ENCODE data around the gene MAST4. TPM values are rescaled to one million over a fixed set of nuclear protein-coding genes. Genes with fewer than 3 reads are reported as not detected.

Gene MAST4
- total RNA-seq, 5 donors from 2014 or later (not counting 1 experiment from before 2014, with no cell fraction given) = 26.1 to 35.5 (median 32.0) TPM

DNA sequence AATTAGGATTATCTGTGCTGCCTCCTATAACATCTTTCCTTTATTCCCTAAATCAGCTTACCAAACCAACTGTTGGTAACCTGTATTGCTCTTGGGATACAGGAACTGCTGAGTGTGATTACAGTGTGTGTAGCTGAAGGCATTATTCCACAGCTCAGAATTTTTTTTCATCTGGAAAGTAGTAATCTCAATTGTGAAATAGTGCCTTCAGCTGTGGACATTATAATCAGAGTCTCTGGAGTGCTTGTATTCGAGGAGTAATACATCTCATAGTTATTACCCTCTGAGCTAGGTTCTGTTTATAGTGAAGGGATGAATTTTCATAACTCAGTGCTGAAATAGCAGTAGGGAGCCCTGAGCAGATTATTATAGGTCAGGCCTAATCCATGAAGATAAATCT lies 199.5 kb downstream of the MAST4 start:
- no peaks in the 10 kb centered on the region for H3K36me3 Mint-ChIP-seq
- H3K27me3 ChIP-seq (replicated peaks in 1 of 2; ENCODE audit: control insufficient read depth in 2 of 2, extremely low read depth in 1 of 2, insufficient read depth in 2 of 2, low read length in 1 of 2) = no peaks in the 10 kb centered on the region
- WGBS (ENCODE audit: insufficient coverage) = no CpG with 5 or more reads among the region's 1 CpG
- no peaks in the 10 kb centered on the region for H3K4me1 Mint-ChIP-seq
- no peak overlapping the region for H3K27ac ChIP-seq (ENCODE audit: low read length)
- ATAC-seq (replicated peaks in 1 of 4) (no peak), DNase-seq (no peak)
- CTCF ChIA-PET = no interaction called here
- H3K36me3 ChIP-seq (ENCODE audit: control insufficient read depth in 2 of 2, extremely low read depth in 1 of 2, insufficient read depth in 1 of 2, low read length in 1 of 2) = no peaks in the 10 kb centered on the region
- no peak overlapping the region for H3K4me3 ChIP-seq (ENCODE audit: control insufficient read depth in 1 of 2, extremely low read depth in 1 of 2, low read length in 1 of 2)
- no peaks in the 10 kb centered on the region for H3K9me3 Mint-ChIP-seq
- H3K27ac Mint-ChIP-seq = no peak overlapping the region
- peaks cover 3 to 29% of the 10 kb centered on the region in 2 donors for H3K27me3 Mint-ChIP-seq
- H3K4me1 ChIP-seq (ENCODE audit: control insufficient read depth in 1 of 2, extremely low read depth in 1 of 2, insufficient read depth in 2 of 2, low read length in 2 of 2) = no peaks in the 10 kb centered on the region
- POLR2A ChIA-PET = no interaction called here
- H3K9me3 ChIP-seq = no peaks in the 10 kb centered on the region
- no peak overlapping the region for H3K4me3 Mint-ChIP-seq

DNA sequence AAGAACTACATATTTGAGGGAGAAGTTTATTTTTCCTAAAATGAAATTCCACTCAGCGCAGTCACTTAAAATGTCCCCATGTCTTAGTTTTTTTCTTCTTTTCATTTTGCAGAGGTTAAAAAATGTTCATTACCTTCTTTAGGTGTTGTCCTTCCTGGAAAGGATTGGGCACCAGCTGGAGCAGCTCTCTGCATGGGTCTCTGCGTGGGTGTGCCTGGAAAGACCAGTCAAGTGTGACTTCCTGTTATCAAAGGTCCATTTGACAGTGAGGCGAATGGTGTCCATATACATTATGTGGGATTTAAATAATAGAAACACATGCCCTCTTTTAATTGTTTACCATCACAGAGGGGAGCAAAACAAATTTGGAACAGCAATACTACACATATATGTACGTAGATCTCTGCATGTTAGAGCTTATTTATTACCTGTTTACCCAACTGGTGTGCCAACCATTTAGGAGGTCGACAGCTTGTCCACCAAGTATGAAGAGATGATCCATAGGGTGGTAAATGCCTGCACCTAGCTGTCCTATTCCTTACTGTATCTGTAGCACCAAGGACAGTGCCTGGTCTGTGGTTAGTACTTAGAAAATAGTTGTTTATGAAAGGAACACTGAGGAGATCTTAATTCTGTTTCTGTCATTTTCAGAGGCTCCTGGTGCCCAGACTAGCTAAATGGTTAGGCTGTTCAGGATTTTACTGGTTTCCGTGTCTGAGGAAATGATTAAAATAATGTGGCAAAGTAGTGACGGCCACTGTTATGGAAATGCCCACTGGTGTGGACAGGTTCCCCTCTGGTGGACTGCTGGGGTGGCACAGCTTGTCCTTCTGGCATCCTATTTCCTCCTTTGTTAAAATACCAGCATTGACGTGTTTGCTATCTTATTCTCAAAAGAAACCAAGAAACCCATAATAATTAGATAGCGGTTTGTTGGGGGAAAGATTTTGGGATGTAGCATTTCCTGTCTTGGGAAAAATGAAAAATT lies 200.4 kb downstream of the MAST4 start:
- H3K27ac Mint-ChIP-seq = no peak overlapping the region
- H3K36me3 Mint-ChIP-seq = no peaks in the 10 kb centered on the region
- DNase-seq = no peak
- ATAC-seq (replicated peaks in 1 of 4) = no peak
- H3K4me3 Mint-ChIP-seq = no peak overlapping the region
- CTCF ChIA-PET = no interaction called here
- peaks cover 6 to 29% of the 10 kb centered on the region in 2 donors for H3K27me3 Mint-ChIP-seq
- no peaks in the 10 kb centered on the region for H3K36me3 ChIP-seq (ENCODE audit: control insufficient read depth in 2 of 2, extremely low read depth in 1 of 2, insufficient read depth in 1 of 2, low read length in 1 of 2)
- H3K4me1 Mint-ChIP-seq = no peaks in the 10 kb centered on the region
- no peak overlapping the region for H3K4me3 ChIP-seq (ENCODE audit: control insufficient read depth in 1 of 2, extremely low read depth in 1 of 2, low read length in 1 of 2)
- no peaks in the 10 kb centered on the region for H3K27me3 ChIP-seq (replicated peaks in 1 of 2; ENCODE audit: control insufficient read depth in 2 of 2, extremely low read depth in 1 of 2, insufficient read depth in 2 of 2, low read length in 1 of 2)
- H3K27ac ChIP-seq (ENCODE audit: low read length) = no peak overlapping the region
- POLR2A ChIA-PET = no interaction called here
- no CpG with 5 or more reads among the region's 9 CpGs for WGBS (ENCODE audit: insufficient coverage)
- H3K9me3 ChIP-seq = no peaks in the 10 kb centered on the region
- H3K9me3 Mint-ChIP-seq = no peaks in the 10 kb centered on the region
- no peaks in the 10 kb centered on the region for H3K4me1 ChIP-seq (ENCODE audit: control insufficient read depth in 1 of 2, extremely low read depth in 1 of 2, insufficient read depth in 2 of 2, low read length in 2 of 2)

- Mint-ChIP-seq H3K27me3 (peaks cover 30 to 36% of the 10 kb centered on the region in 2 donors), H3K27ac (no peak overlapping the region), H3K36me3 (no peaks in the 10 kb centered on the region), H3K9me3 (no peaks in the 10 kb centered on the region), H3K4me1 (no peaks in the 10 kb centered on the region), H3K4me3 (no peak overlapping the region)
- no peak overlapping the region for H3K4me3 ChIP-seq (ENCODE audit: control insufficient read depth in 1 of 2, extremely low read depth in 1 of 2, low read length in 1 of 2)
- ChIA-PET CTCF (no interaction called here), POLR2A (interaction anchor here in 1 of 2 donors (0.6 kb wide), 1 partner anchor 369 kb away, joined by 3 read pairs; no protein-coding TSS in a partner anchor)
- H3K9me3 ChIP-seq = no peaks in the 10 kb centered on the region
- H3K27me3 ChIP-seq (replicated peaks in 1 of 2; ENCODE audit: control insufficient read depth in 2 of 2, extremely low read depth in 1 of 2, insufficient read depth in 2 of 2, low read length in 1 of 2) = peaks cover 0 to 3% of the 10 kb centered on the region in 2 experiments
- no peak overlapping the region for H3K27ac ChIP-seq (ENCODE audit: low read length)
- H3K4me1 ChIP-seq (ENCODE audit: control insufficient read depth in 1 of 2, extremely low read depth in 1 of 2, insufficient read depth in 2 of 2, low read length in 2 of 2) = no peaks in the 10 kb centered on the region
- 89% methylated on average over 2 of the region's 3 CpGs for WGBS (ENCODE audit: insufficient coverage)
- ATAC-seq (replicated peaks in 1 of 4) (no peak), DNase-seq (no peak)
- H3K36me3 ChIP-seq (ENCODE audit: control insufficient read depth in 2 of 2, extremely low read depth in 1 of 2, insufficient read depth in 1 of 2, low read length in 1 of 2) = no peaks in the 10 kb centered on the region
Measured at GRCh38 chr5:66802941-66803340, 206.7 kb downstream of the MAST4 start.

DNA sequence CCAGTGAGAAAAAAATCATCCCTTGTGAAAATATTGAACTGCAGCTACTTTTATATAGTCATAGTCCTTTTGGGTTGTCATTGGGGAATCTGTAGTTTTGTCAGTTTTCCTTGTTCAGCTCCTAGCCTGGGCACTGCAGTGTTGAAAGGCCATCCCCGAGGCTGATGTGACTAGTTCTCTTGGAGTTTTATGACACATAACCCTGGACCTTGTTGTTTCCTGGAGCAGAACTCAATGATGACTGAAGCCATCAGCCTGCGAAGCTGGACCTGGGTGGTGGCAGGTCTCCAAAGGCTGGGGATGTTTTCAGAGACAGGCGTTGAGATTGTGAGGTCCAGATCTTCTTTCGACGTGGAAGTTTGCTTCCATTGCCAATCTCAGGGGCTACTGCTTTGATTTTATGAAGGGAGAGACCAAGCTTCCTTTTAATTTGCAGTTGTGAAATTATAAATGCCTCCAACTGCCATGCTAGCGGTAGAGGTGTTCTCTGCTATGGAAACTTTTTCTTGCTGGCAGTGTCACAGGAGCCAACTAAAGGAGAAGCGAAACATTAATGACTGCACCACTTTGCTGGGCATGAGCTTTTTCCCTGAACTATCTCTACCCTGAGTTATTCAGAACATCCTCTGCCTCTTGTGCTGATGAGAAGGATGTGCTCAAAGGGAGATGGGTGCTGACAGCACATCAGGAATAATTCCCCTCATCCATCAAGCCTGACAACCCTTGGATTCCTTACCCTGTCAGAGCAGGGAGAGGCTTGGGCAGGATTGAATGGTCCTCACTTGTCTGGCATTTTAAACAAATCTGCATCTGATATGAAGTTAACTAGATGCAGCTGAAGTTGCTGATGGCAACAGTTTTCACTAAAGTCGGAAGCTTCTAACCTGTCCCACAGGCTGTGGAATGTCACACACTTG lies 209.6 kb downstream of the MAST4 start:
- H3K9me3 ChIP-seq = no peaks in the 10 kb centered on the region
- Mint-ChIP-seq H3K4me1 (no peaks in the 10 kb centered on the region), H3K36me3 (no peaks in the 10 kb centered on the region), H3K4me3 (no peak overlapping the region), H3K27me3 (peaks cover 28% of the 10 kb centered on the region in 2 donors), H3K27ac (no peak overlapping the region), H3K9me3 (no peaks in the 10 kb centered on the region)
- H3K27ac ChIP-seq (ENCODE audit: low read length) = no peak overlapping the region
- DNase-seq (no peak), ATAC-seq (replicated peaks in 1 of 4) (no peak)
- H3K36me3 ChIP-seq (ENCODE audit: control insufficient read depth in 2 of 2, extremely low read depth in 1 of 2, insufficient read depth in 1 of 2, low read length in 1 of 2) = no peaks in the 10 kb centered on the region
- no peak overlapping the region for H3K4me3 ChIP-seq (ENCODE audit: control insufficient read depth in 1 of 2, extremely low read depth in 1 of 2, low read length in 1 of 2)
- H3K4me1 ChIP-seq (ENCODE audit: control insufficient read depth in 1 of 2, extremely low read depth in 1 of 2, insufficient read depth in 2 of 2, low read length in 2 of 2) = no peaks in the 10 kb centered on the region
- POLR2A ChIA-PET = no interaction called here
- CTCF ChIA-PET = interaction anchor here in 1 of 2 donors (0.6 kb wide), 1 partner anchor 209 kb away, joined by 3 read pairs; no protein-coding TSS in a partner anchor
- H3K27me3 ChIP-seq (replicated peaks in 1 of 2; ENCODE audit: control insufficient read depth in 2 of 2, extremely low read depth in 1 of 2, insufficient read depth in 2 of 2, low read length in 1 of 2) = peaks cover 0 to 3% of the 10 kb centered on the region in 2 experiments
- WGBS (ENCODE audit: insufficient coverage) = 92% methylated on average over 7 of the region's 8 CpGs

- H3K36me3 Mint-ChIP-seq = no peaks in the 10 kb centered on the region
- no peaks in the 10 kb centered on the region for H3K4me1 ChIP-seq (ENCODE audit: control insufficient read depth in 1 of 2, extremely low read depth in 1 of 2, insufficient read depth in 2 of 2, low read length in 2 of 2)
- peaks cover 27 to 28% of the 10 kb centered on the region in 2 donors for H3K27me3 Mint-ChIP-seq
- no peaks in the 10 kb centered on the region for H3K36me3 ChIP-seq (ENCODE audit: control insufficient read depth in 2 of 2, extremely low read depth in 1 of 2, insufficient read depth in 1 of 2, low read length in 1 of 2)
- no peaks in the 10 kb centered on the region for H3K9me3 ChIP-seq
- H3K27me3 ChIP-seq (replicated peaks in 1 of 2; ENCODE audit: control insufficient read depth in 2 of 2, extremely low read depth in 1 of 2, insufficient read depth in 2 of 2, low read length in 1 of 2) = peaks cover 0 to 3% of the 10 kb centered on the region in 2 experiments
- no peak for ATAC-seq (replicated peaks in 1 of 4)
- no peak for DNase-seq
- H3K4me3 ChIP-seq (ENCODE audit: control insufficient read depth in 1 of 2, extremely low read depth in 1 of 2, low read length in 1 of 2) = no peak overlapping the region
- ChIA-PET CTCF (no interaction called here), POLR2A (no interaction called here)
- peak overlapping the region in 1 of 2 donors; percentile 34 for H3K27ac Mint-ChIP-seq
- WGBS (ENCODE audit: insufficient coverage) = 89% methylated on average over 5 of the region's 5 CpGs
- no peak overlapping the region for H3K4me3 Mint-ChIP-seq
- no peaks in the 10 kb centered on the region for H3K9me3 Mint-ChIP-seq
- H3K4me1 Mint-ChIP-seq = no peaks in the 10 kb centered on the region
- no peak overlapping the region for H3K27ac ChIP-seq (ENCODE audit: low read length)
Measured at GRCh38 chr5:66807743-66808142, 211.6 kb downstream of the MAST4 start.

GRCh38 chr5:66808663-66809062 lies 212.5 kb downstream of the MAST4 start:
- Mint-ChIP-seq H3K36me3 (no peaks in the 10 kb centered on the region), H3K9me3 (no peaks in the 10 kb centered on the region), H3K27me3 (peaks cover 27 to 28% of the 10 kb centered on the region in 2 donors), H3K4me3 (no peak overlapping the region), H3K27ac (no peak overlapping the region), H3K4me1 (no peaks in the 10 kb centered on the region)
- no peak for DNase-seq
- ChIA-PET POLR2A (no interaction called here), CTCF (no interaction called here)
- Histone ChIP-seq H3K4me3 (ENCODE audit: control insufficient read depth in 1 of 2, extremely low read depth in 1 of 2, low read length in 1 of 2) (no peak overlapping the region), H3K27ac (ENCODE audit: low read length) (no peak overlapping the region), H3K9me3 (no peaks in the 10 kb centered on the region), H3K27me3 (replicated peaks in 1 of 2; ENCODE audit: control insufficient read depth in 2 of 2, extremely low read depth in 1 of 2, insufficient read depth in 2 of 2, low read length in 1 of 2) (peaks cover 0 to 3% of the 10 kb centered on the region in 2 experiments), H3K4me1 (ENCODE audit: control insufficient read depth in 1 of 2, extremely low read depth in 1 of 2, insufficient read depth in 2 of 2, low read length in 2 of 2) (no peaks in the 10 kb centered on the region), H3K36me3 (ENCODE audit: control insufficient read depth in 2 of 2, extremely low read depth in 1 of 2, insufficient read depth in 1 of 2, low read length in 1 of 2) (no peaks in the 10 kb centered on the region)
- 84% methylated on average over 4 of the region's 6 CpGs for WGBS (ENCODE audit: insufficient coverage)
- ATAC-seq (replicated peaks in 1 of 4) = no peak
